CD4-positive, alpha-beta T cell treated with Interleukin-17A for 1 hour (primary cell): ENCODE data around the gene ADGRD1.
"Not testable (repeated sequence)": the region's sequence is repeated elsewhere in the genome, so short reads cannot be mapped to it uniquely, and the experiment has no call there.

Experiments
- DNase-seq: peaks from one replicate; pipeline ENCODE4 v3.0.0-alpha.2; 2020

The ADGRD1 gene

DNA sequence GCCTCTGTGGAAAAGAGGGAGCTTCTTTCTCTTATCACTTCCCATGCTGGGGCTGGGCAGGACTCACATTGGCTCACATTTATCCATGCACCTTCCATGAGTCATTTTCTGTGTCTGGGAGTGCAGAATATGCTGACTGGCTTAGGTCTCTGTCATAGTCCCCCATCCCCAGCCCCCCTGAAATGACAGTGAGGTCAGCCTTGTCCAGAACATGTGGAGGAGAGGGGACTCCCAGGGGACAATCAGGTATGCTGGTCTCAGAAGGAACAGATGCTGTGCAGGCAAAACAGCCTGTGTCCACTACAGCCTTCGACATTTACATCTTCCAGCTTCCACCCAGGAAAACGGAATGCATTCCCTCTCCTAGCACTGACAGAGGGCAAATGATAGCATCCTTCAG, 35.0 kb downstream of the ADGRD1 start:
- DNase-seq: no peak

DNA sequence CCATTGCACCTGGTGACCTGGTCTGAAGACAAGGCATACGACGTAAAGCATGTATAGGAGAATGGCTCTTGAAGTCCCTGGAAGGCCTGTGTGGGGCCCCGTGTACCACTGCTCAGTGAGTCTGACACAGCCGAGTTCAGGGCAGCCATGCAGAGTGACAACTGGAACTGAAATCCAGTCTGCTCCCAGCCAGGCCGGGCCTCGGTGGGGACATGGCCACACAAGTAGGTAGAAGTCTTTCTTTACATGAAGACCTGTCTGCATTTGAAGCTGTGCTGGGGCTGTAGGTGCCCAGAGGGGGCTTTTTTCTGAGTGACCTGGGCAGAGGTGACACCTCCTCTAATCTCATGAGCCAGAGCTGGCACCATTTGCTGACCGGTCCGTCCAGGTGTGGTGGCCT, 35.7 kb downstream of the ADGRD1 start:
- no peak for DNase-seq

GRCh38 chr12:130990034-130990433, 36.3 kb downstream of the ADGRD1 start:
- no peak for DNase-seq

DNA sequence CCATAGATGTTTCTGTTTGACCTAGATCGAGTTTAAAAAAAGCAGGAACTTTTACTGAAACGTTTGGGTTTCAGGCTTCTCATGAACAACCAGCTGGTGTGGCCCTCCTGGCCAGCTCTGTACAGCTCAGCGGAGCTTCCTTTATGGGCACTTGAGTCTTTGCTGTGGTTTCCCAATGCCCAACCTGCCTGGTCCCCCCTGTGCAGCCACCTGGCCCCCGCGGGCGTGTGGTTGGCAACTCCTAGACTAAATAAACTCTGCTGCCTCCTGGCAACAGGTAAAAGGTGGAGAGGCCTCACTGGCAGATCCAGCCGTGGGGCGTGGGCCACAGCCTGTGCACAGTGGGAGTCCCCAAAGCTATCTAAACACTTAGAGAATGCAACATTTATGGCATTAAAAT, 38.7 kb downstream of the ADGRD1 start:
- no peak for DNase-seq

- DNase-seq: no peak
Observed at GRCh38 chr12:130992979-130993538, 39.4 kb downstream of the ADGRD1 start.

- no peak for DNase-seq
Observed at GRCh38 chr12:130993759-130994670, 40.3 kb downstream of the ADGRD1 start.

- DNase-seq: no peak
Observed at GRCh38 chr12:130994821-130995375, 41.2 kb downstream of the ADGRD1 start.

- not testable (repeated sequence) for DNase-seq
Observed at GRCh38 chr12:130995386-130995969, 41.8 kb downstream of the ADGRD1 start.

- DNase-seq: no peak
Observed at GRCh38 chr12:130998136-130998535, 44.4 kb downstream of the ADGRD1 start.

- no peak for DNase-seq
Observed at GRCh38 chr12:131000000-131000486, 46.3 kb downstream of the ADGRD1 start.

- no peak for DNase-seq
Observed at GRCh38 chr12:131001493-131001892, 47.8 kb downstream of the ADGRD1 start.

GRCh38 chr12:131002216-131002631, 48.5 kb downstream of the ADGRD1 start:
- DNase-seq: no peak

- DNase-seq: no peak
Observed at GRCh38 chr12:131003036-131003715, 49.5 kb downstream of the ADGRD1 start.

DNA sequence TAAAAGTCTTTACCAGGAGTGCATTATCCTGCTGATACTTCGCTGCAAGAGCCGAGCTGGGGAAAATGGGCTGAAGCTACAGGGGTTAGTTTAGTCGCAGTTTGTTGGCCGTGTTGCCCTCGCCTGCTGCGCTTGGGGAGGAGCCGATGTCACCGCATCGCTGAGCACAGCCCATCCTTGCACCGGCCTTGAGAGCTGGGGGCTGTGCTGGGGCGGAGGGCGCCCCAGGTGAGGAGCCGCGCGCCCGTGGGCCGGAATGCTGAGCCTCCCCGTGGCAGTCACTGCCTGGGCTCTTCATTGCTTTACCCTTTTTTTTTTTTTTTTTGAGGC, 50.0 kb downstream of the ADGRD1 start:
- DNase-seq: no peak

DNA sequence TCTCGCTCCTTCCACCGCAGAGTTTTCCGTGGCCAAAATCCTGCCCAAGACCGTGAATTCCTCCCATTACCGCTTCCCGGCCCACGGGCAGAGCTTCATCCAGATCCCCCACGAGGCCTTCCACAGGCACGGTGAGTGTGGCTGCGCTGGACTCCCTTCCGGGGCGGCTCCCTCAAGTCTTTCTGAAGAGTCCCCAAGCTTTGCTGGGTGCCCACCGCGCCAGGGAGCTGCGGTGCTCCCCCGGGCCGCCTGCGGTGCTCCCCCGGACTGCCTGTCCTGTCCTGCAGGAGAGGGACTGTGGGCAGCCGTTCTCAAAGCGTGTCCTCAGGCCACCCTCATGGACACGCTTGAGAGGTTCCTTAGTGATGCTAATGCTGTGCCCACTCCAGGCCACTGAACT, 50.5 kb downstream of the ADGRD1 start:
- DNase-seq: no peak

- no peak for DNase-seq
Observed at GRCh38 chr12:131005161-131006035, 51.7 kb downstream of the ADGRD1 start.

- no peak for DNase-seq
Observed at GRCh38 chr12:131006036-131006735, 52.5 kb downstream of the ADGRD1 start.

GRCh38 chr12:131007031-131007739, 53.5 kb downstream of the ADGRD1 start:
- no peak for DNase-seq

GRCh38 chr12:131007740-131008117, 54.0 kb downstream of the ADGRD1 start:
- no peak for DNase-seq

- DNase-seq: no peak
Observed at GRCh38 chr12:131008131-131008912, 54.6 kb downstream of the ADGRD1 start.
